K562 (cell line): Measurements from ENCODE around the gene ZKSCAN4. TPM values are rescaled to one million over a fixed set of nuclear protein-coding genes. Genes with fewer than 3 reads are reported as not detected.

ENCODE experiments used
- ATAC-seq: fragments of 200-7000 bp; cut with Tn5 transposase; 3 replicates; pipeline ENCODE4 v1.9.1; 2020; ENCODE audit warnings: moderate library complexity
- BruUV-seq: library from RNA; stranded (reverse); fragments of 400-500 nt; replicated peaks from 2 replicates; lab custom pipeline; 2021; lab: Mats Ljungman, UMichigan
- CTCF ChIA-PET: fragments of 300-600 bp; formaldehyde crosslinking; extraction: SDS; loops from one replicate; lab custom pipeline; 2021; ENCODE audit warnings: low intra/inter-chr PET ratio; lab: Yijun Ruan, JAX
- POLR2A ChIA-PET: fragments of 300-600, 350-650 bp; sonication (Branson Sonifier 250); formaldehyde crosslinking; extraction: SDS; loops from one replicate; lab custom pipeline; 2021; ENCODE audit warnings: antibody characterized with exemption, inconsistent platforms; lab: Yijun Ruan, JAX
- DNase-seq, 4 experiments: peaks; one replicate each; pipeline versions ENCODE4 v3.0.0 to v3.0.0-alpha.2; 2011 to 2018; ENCODE audit warnings: low spot score in 3 of 4, mixed read lengths in 3 of 4; ENCODE audit errors: extremely low read depth in 1 of 4
- FAIRE-seq: peaks from 2 replicates; lab custom pipeline; 2011; peaks lifted over from hg19 to GRCh38; lab: Jason Lieb, UNC
- H2AFZ ChIP-seq: 2 replicates; pipeline ENCODE4 v1.6.0; 2011; ENCODE audit warnings: low read depth, low read length, control low read depth, inconsistent platforms
- H3K27ac ChIP-seq: fragments of 200-600 bp; 3 replicates; pipeline ENCODE4 v1.8.0; 2011; ENCODE audit warnings: low read depth, mild to moderate bottlenecking, control low read depth, inconsistent platforms, low read length, moderate library complexity, mixed read lengths; ENCODE audit errors: extremely low read depth
- H3K27me3 ChIP-seq, 2 experiments: fragments of 300-600 bp in 1 of 2; 2 replicates in 1 of 2; 3 replicates in 1 of 2; pipeline versions ENCODE4 v1.6.0 to v1.8.0; 2011; ENCODE audit warnings: inconsistent platforms in 2 of 2, low read length in 2 of 2, mild to moderate bottlenecking in 1 of 2, mixed read lengths in 1 of 2, moderate library complexity in 1 of 2; ENCODE audit not compliant: control insufficient read depth in 2 of 2, insufficient read depth in 2 of 2
- H3K36me3 ChIP-seq: fragments of 300-600 bp; 3 replicates; pipeline ENCODE4 v1.8.0; 2011; ENCODE audit warnings: mild to moderate bottlenecking, low read length, inconsistent platforms; ENCODE audit not compliant: control insufficient read depth, insufficient read depth
- H3K4me1 ChIP-seq, 2 experiments: fragments of 200-600 bp in 1 of 2; replicated peaks in 1 of 2; 2 replicates in 1 of 2; 3 replicates in 1 of 2; pipeline versions ENCODE4 v1.5.1 to v1.8.0; 2011; ENCODE audit warnings: inconsistent platforms in 2 of 2, low read length in 2 of 2, mild to moderate bottlenecking in 1 of 2, mixed read lengths in 1 of 2, moderate library complexity in 1 of 2; ENCODE audit not compliant: control insufficient read depth in 2 of 2, insufficient read depth in 2 of 2
- H3K4me2 ChIP-seq: 2 replicates; pipeline ENCODE4 v1.6.1; 2011; ENCODE audit warnings: low read length, control low read depth, inconsistent platforms, mixed read lengths; ENCODE audit not compliant: insufficient read depth
- H3K4me3 ChIP-seq: fragments of 200-600 bp; sonication (generic), shearing (Covaris generic); 2 replicates; pipeline ENCODE4 v1.5.1; 2016; ENCODE audit warnings: control low read depth, inconsistent platforms
- H3K79me2 ChIP-seq: fragments of 200-600 bp; 3 replicates; pipeline ENCODE4 v1.8.0; 2011; ENCODE audit warnings: low read length, inconsistent platforms; ENCODE audit not compliant: control insufficient read depth, insufficient read depth
- H3K9ac ChIP-seq, 2 experiments: 2 replicates each; pipeline versions ENCODE4 v1.6.0 to v1.6.1; 2011; ENCODE audit warnings: low read depth in 2 of 2, low read length in 2 of 2, control low read depth in 1 of 2, inconsistent platforms in 1 of 2, mild to moderate bottlenecking in 1 of 2, mixed read lengths in 1 of 2; ENCODE audit not compliant: insufficient read depth in 1 of 2
- H3K9me1 ChIP-seq: one replicate; pipeline ENCODE4 v1.6.0; 2011; ENCODE audit warnings: inconsistent platforms, mild to moderate bottlenecking, low read length, moderate library complexity; ENCODE audit not compliant: control insufficient read depth, insufficient read depth
- H3K9me3 ChIP-seq: replicated peaks from 2 replicates; pipeline ENCODE4 v1.5.1; 2011; ENCODE audit warnings: low read depth, low read length, inconsistent platforms; ENCODE audit not compliant: control insufficient read depth, insufficient read depth
- H4K20me1 ChIP-seq: replicated peaks from 2 replicates; pipeline ENCODE4 v1.6.1; 2011; ENCODE audit warnings: low read length, inconsistent platforms, mixed read lengths; ENCODE audit not compliant: control insufficient read depth, insufficient read depth
- ILF3 ChIP-seq: fragments of 450-650 bp; IDR thresholded peaks from 2 replicates; pipeline ENCODE4 v1.6.1; 2018; ENCODE audit warnings: antibody characterized with exemption, mild to moderate bottlenecking, moderate library complexity, borderline replicate concordance
- MEIS2 ChIP-seq: fragments of 450-650 bp; IDR thresholded peaks from 2 replicates; pipeline ENCODE4 v1.6.1; 2014; ENCODE audit warnings: mild to moderate bottlenecking; ENCODE audit not compliant: partially characterized antibody
- MNT ChIP-seq, 2 experiments: fragments of 450-650 bp; conservative IDR thresholded peaks; 2 replicates each; pipeline ENCODE4 v1.6.1; 2017; ENCODE audit warnings: mild to moderate bottlenecking in 2 of 2, moderate library complexity in 2 of 2
- MYBL2 ChIP-seq, 2 experiments: fragments of 450-650 bp in 1 of 2; sonication (generic) in 1 of 2; formaldehyde crosslinking in 1 of 2; IDR thresholded peaks; 2 replicates each; pipeline versions ENCODE4 v1.6.1 to v1.8.1; 2017 to 2022; ENCODE audit warnings: borderline replicate concordance in 1 of 2, inconsistent platforms in 1 of 2, low read depth in 1 of 2, mild to moderate bottlenecking in 1 of 2, missing genetic modification reagents in 1 of 2, moderate library complexity in 1 of 2
- POLR2A ChIP-seq: fragments of 450-650 bp; conservative IDR thresholded peaks from 2 replicates; pipeline ENCODE4 v1.6.1; 2016
- ZNF146 ChIP-seq: IDR thresholded peaks from one replicate; pipeline ENCODE4 v1.6.1; 2018; ENCODE audit warnings: missing compliant biosample characterization; ENCODE audit not compliant: unreplicated experiment
- ZNF436 ChIP-seq: fragments of 250-450, 450-650 bp; sonication (Bioruptor Pico); formaldehyde crosslinking; IDR thresholded peaks from 2 replicates; pipeline ENCODE4 v1.7.0; 2020; ENCODE audit warnings: mild to moderate bottlenecking
- ZNF699 ChIP-seq: fragments of 250-450 bp; sonication (Bioruptor Pico); IDR thresholded peaks from 2 replicates; pipeline ENCODE4 v1.8.0; 2021; ENCODE audit warnings: mild to moderate bottlenecking, moderate library complexity; ENCODE audit not compliant: insufficient replicate concordance
- WGBS: fragments of 100-300 bp; shearing (Covaris generic); methylation state at CpG from one replicate; pipeline ENCODE4 v1.1.6; 2016; ENCODE audit warnings: low coverage, mixed read lengths; ENCODE audit not compliant: insufficient coverage; ENCODE audit errors: missing lambda C conversion rate; 5-methylcytosine and 5-hydroxymethylcytosine counted together
- in situ Hi-C: fragments of 300-500 bp; cut with MboI; formaldehyde crosslinking; loops from 4 replicates; pipeline ENCODE4 v1.15.0; 2018; ENCODE audit warnings: inconsistent platforms, mixed read lengths
- intact Hi-C: fragments of 100-400 bp; cut with micrococcal nuclease; formaldehyde crosslinking; loops from 2 replicates; pipeline ENCODE4 v1.14.2; 2022
- polyA plus RNA-seq, 8 experiments: library from polyadenylated mRNA; depleted of rRNA in 4 of 8; stranded (reverse) in 5 of 8; unstranded in 3 of 8; fragments of >200 nt; fragmentation: Nextera tagmentation in 2 of 8; fragmentation: Illumina TruSeq in 1 of 8; extraction: Ambion mirVana in 2 of 8; extraction: Trizol in 1 of 8; gene quantifications; 2 replicates each; pipeline versions ENCODE4 v1.2.1 to v1.2.3, GENCODE V29; 2011 to 2014; ENCODE audit warnings: inconsistent platforms in 1 of 8, missing spikeins in 1 of 8
- total RNA-seq, 7 experiments: library from RNA; depleted of rRNA in 6 of 7; stranded (reverse); fragments of >200 nt in 6 of 7; fragmentation: Illumina TruSeq in 2 of 7; extraction: Trizol in 2 of 7; gene quantifications; 2 replicates each; pipeline versions ENCODE4 v1.2.1 to v1.2.3, GENCODE V29; 2011 to 2021; ENCODE audit warnings: low replicate concordance in 1 of 7
- TF ChIP-seq, protein P1 (sequence below): fragments of 200-800 bp; sonication (Bioruptor generic); IDR thresholded peaks from 2 replicates; pipeline ENCODE4 v1.6.1; 2017; ENCODE audit warnings: missing genetic modification characterization, missing compliant biosample characterization
- TF ChIP-seq, protein P2 (sequence below): fragments of 450-650 bp; formaldehyde crosslinking; IDR thresholded peaks from 2 replicates; pipeline ENCODE4 v1.4.0; 2020; ENCODE audit warnings: mild to moderate bottlenecking, moderate library complexity

ZKSCAN4 gene
- total and polyA plus RNA-seq, 9 of the 15 experiments (the other 6 are each of a cell fraction or from before 2014, with no cell fraction given): 1.2 to 5.3 (median 4.7) TPM

DNA sequence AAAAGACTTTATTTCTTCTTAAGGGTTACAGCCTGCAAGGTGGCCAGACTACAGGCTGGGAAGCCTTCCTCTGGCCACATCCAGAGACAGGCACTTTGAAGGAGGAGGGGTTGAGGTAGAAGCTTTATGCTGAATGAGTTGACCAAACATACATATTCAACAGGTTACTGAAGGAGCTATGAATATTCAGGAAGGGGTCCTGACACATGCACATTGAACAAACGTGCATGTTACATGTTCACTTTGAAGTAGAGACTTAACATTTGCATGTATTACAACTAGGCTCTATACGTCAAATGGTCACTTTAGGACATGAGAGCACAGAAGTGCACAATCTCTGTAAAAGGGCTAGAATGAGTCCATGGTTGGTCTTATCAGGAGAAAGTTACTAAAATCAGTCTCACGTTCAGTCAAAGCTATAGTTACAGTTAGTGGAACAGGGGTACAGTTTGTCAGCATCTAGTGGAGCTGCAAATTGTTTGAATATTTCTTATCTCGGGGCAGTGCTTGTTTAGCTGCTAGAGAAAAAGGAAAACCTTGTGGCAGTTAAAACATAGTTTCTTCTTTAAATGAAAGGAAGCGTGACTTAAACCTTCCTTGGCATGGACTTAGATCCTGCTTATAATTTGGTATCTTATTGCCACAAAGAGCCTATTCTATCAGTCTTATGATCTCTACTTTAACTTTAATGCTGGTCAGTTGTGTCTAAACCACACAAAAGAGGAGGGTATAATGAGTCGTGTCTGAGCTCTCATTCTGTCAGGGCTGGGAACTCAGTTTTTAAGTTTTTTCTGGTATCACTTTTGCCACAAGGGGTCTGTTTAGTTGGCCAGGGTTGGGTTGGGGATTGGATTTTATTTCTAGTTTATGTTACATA is 31.6 kb downstream of the ZKSCAN4 start (continued):
- TF ChIP-seq, protein P1, sequence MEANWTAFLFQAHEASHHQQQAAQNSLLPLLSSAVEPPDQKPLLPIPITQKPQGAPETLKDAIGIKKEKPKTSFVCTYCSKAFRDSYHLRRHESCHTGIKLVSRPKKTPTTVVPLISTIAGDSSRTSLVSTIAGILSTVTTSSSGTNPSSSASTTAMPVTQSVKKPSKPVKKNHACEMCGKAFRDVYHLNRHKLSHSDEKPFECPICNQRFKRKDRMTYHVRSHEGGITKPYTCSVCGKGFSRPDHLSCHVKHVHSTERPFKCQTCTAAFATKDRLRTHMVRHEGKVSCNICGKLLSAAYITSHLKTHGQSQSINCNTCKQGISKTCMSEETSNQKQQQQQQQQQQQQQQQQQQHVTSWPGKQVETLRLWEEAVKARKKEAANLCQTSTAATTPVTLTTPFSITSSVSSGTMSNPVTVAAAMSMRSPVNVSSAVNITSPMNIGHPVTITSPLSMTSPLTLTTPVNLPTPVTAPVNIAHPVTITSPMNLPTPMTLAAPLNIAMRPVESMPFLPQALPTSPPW (CRISPR knock-in tag): no peak; the same call in 1 of the 2 replicates
- no peak for TF ChIP-seq ZNF699 (CRISPR knock-in tag)

- peak overlapping the region; percentile 62 for H3K4me3 ChIP-seq
- H3K36me3 ChIP-seq: no peaks in the 10 kb centered on the region
- H4K20me1 ChIP-seq: no peaks in the 10 kb centered on the region; the same call in 1 of the 2 replicates
- ATAC-seq (peak; percentile 84), DNase-seq (peak; percentile 89 to 95 (median 92)), FAIRE-seq (peak; percentile 63)
- H2AFZ ChIP-seq: peak overlapping the region; percentile 87
- H3K27ac ChIP-seq: peak overlapping the region; percentile 81
- intact Hi-C loops (loop anchor here (5.0 to 10.0 kb wide), 3 partner anchors 269 to 1054 kb away; a partner anchor contains a TSS), in situ Hi-C loops (no loop called here)
- H3K9ac ChIP-seq: peak overlapping the region; percentile 74 to 94
- peaks cover 18% of the 10 kb centered on the region for H3K79me2 ChIP-seq
- no peaks in the 10 kb centered on the region for H3K27me3 ChIP-seq
- ChIA-PET POLR2A (interaction anchor here (0.7 to 4.8 kb wide), 18 partner anchors 8 to 411 kb away, joined by 3 to 38 read pairs (median 4); partner anchors contain the start of genes ZKSCAN4, ZKSCAN8, ZSCAN26 and ZSCAN31), CTCF (no interaction called here)
- H3K4me1 ChIP-seq: peaks cover 33 to 44% of the 10 kb centered on the region in 2 experiments
- 2% methylated on average over 41 of the region's 56 CpGs for WGBS
- peak overlapping the region; percentile 90 for H3K4me2 ChIP-seq
- BruUV-seq: TSS peak; percentile 89
- H3K9me3 ChIP-seq: no peaks in the 10 kb centered on the region
- no peaks in the 10 kb centered on the region for H3K9me1 ChIP-seq
- no peak for TF ChIP-seq ZNF146 (CRISPR knock-in tag)
- no peak for TF ChIP-seq MYBL2 (IDR thresholded peaks at IDR 0.05; ENCODE audit: low read depth)
- no peak for TF ChIP-seq MYBL2 (CRISPR knock-in tag; IDR thresholded peaks at IDR 0.05; ENCODE audit: borderline replicate concordance)
- TF ChIP-seq MNT (conservative IDR thresholded peaks at IDR 0.05): peak; percentile 50 to 74; a peak in 2 of 4 replicates
- no peak for TF ChIP-seq ILF3
- TF ChIP-seq, protein P2, sequence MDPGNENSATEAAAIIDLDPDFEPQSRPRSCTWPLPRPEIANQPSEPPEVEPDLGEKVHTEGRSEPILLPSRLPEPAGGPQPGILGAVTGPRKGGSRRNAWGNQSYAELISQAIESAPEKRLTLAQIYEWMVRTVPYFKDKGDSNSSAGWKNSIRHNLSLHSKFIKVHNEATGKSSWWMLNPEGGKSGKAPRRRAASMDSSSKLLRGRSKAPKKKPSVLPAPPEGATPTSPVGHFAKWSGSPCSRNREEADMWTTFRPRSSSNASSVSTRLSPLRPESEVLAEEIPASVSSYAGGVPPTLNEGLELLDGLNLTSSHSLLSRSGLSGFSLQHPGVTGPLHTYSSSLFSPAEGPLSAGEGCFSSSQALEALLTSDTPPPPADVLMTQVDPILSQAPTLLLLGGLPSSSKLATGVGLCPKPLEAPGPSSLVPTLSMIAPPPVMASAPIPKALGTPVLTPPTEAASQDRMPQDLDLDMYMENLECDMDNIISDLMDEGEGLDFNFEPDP: no peak
- TF ChIP-seq MEIS2: no peak
- TF ChIP-seq POLR2A: peak; percentile 82
- TF ChIP-seq ZNF436 (CRISPR knock-in tag): no peak
These were observed 33.5 kb downstream of the ZKSCAN4 start for GRCh38 chr6:28218312-28219248.
